Measurements from ENCODE around the gene MYOF. TPM values are rescaled to one million over a fixed set of nuclear protein-coding genes. Genes with fewer than 3 reads are reported as not detected.

Gene MYOF
- total RNA-seq, 4 donors from 2014 or later: 4.1 to 10.3 (median 6.3) TPM

DNA sequence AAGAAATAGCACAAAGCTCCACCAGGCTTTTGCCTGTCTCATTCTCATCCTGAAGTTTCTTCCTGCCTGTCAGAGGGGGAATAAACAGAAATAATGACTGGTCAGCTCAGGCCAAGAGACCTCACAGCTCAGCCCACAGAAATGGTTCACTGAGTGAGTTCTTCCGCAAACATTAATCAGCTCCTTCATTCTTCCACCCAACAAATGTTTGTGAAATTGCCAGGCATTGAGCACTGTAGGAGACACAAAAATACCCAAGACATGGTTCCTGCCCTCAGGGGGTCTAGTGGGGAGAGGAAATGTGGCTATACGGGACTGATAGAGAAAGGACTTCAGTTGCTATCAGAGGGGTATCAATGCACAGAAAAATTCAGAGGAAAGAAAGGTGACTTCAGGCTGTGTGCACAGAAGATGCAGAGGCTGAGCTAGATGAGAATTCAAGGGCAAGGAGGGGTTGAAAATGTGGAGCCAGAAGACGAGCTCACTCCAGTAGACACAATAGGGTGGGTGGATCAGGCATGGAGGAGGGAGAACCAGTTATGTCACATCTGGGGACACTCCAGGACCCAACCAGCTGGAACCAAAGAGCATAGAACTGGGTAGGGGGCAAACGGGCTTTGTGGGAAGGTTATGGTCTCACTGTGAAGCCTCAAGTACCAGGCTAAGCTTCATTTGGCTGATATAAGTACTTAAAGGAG lies 20.9 kb downstream of the MYOF start:
- intact Hi-C loops (cut with DNase I; ENCODE audit: low total_unique reads) (loop anchor here (2.0 kb wide), 1 partner anchor 16 kb away; no protein-coding TSS in a partner anchor), in situ Hi-C loops (cut with MboI; ENCODE audit: low sequenced_read_pairs in 4 of 4) (no loop called here)
- DNase-seq (no peak), ATAC-seq (no peak)
- Histone ChIP-seq H3K4me1 (peaks cover 20 to 31% of the 10 kb centered on the region in 2 donors), H3K27ac (peak overlapping the region; percentile 33 to 61 (median 44)), H3K36me3 (no peaks in the 10 kb centered on the region), H3K9me3 (no peaks in the 10 kb centered on the region), H3K4me3 (no peak overlapping the region), H3K27me3 (peaks cover 0 to 6% (median 0%) of the 10 kb centered on the region in 3 donors)
- no peak for TF ChIP-seq POLR2A (IDR thresholded peaks at IDR 0.05)
- TF ChIP-seq CTCF (IDR thresholded peaks at IDR 0.05 in 4 of 5, conservative IDR thresholded peaks at IDR 0.05 in 1 of 5): no peak

- peaks cover 13 to 16% of the 10 kb centered on the region in 2 donors for H3K4me1 ChIP-seq
- peaks cover 0 to 6% (median 0%) of the 10 kb centered on the region in 3 donors for H3K27me3 ChIP-seq
- H3K36me3 ChIP-seq: no peaks in the 10 kb centered on the region
- H3K27ac ChIP-seq: peak overlapping the region; percentile 60 to 73 (median 70)
- H3K4me3 ChIP-seq: no peak overlapping the region
- ATAC-seq (no peak), DNase-seq (no peak)
- no peaks in the 10 kb centered on the region for H3K9me3 ChIP-seq
- intact Hi-C loops (cut with DNase I; ENCODE audit: low total_unique reads): no loop called here
- in situ Hi-C loops (cut with MboI; ENCODE audit: low sequenced_read_pairs in 4 of 4): no loop called here
- no peak for TF ChIP-seq CTCF (IDR thresholded peaks at IDR 0.05 in 4 of 5, conservative IDR thresholded peaks at IDR 0.05 in 1 of 5)
- TF ChIP-seq POLR2A (IDR thresholded peaks at IDR 0.05): no peak
Observed at GRCh38 chr10:93459466-93459865, 22.7 kb downstream of the MYOF start.

- in situ Hi-C loops (cut with MboI; ENCODE audit: low sequenced_read_pairs in 4 of 4): no loop called here
- ATAC-seq: peak; percentile 88 to 91
Observed at GRCh38 chr10:93458821-93459257, 23.3 kb downstream of the MYOF start.

GRCh38 chr10:93457511-93457910 lies 24.6 kb downstream of the MYOF start:
- ATAC-seq (no peak), DNase-seq (no peak)
- no peaks in the 10 kb centered on the region for H3K9me3 ChIP-seq
- H3K27ac ChIP-seq: peak overlapping the region in 2 of 4 donors; percentile 60 to 73
- intact Hi-C loops (cut with DNase I; ENCODE audit: low total_unique reads) (no loop called here), in situ Hi-C loops (cut with MboI; ENCODE audit: low sequenced_read_pairs in 4 of 4) (no loop called here)
- peaks cover 0 to 6% (median 0%) of the 10 kb centered on the region in 3 donors for H3K27me3 ChIP-seq
- no peaks in the 10 kb centered on the region for H3K36me3 ChIP-seq
- TF ChIP-seq POLR2A (IDR thresholded peaks at IDR 0.05): no peak
- no peak overlapping the region for H3K4me3 ChIP-seq
- peaks cover 6 to 8% of the 10 kb centered on the region in 2 donors for H3K4me1 ChIP-seq

More at GRCh38 chr10:93458821-93459257, 23.3 kb downstream of the MYOF start:
- H3K27ac ChIP-seq: peak overlapping the region; percentile 60 to 73 (median 70)
- no peaks in the 10 kb centered on the region for H3K36me3 ChIP-seq
- intact Hi-C loops (cut with DNase I; ENCODE audit: low total_unique reads): no loop called here
- no peaks in the 10 kb centered on the region for H3K9me3 ChIP-seq
- peaks cover 0 to 6% (median 0%) of the 10 kb centered on the region in 3 donors for H3K27me3 ChIP-seq
- DNase-seq: peak; percentile 47 to 74
- H3K4me1 ChIP-seq: peaks cover 9 to 10% of the 10 kb centered on the region in 2 donors
- no peak overlapping the region for H3K4me3 ChIP-seq
- no peak for TF ChIP-seq CTCF (IDR thresholded peaks at IDR 0.05 in 4 of 5, conservative IDR thresholded peaks at IDR 0.05 in 1 of 5)
- TF ChIP-seq POLR2A (IDR thresholded peaks at IDR 0.05): no peak

- no peak for ATAC-seq
- no peak for DNase-seq
- no peaks in the 10 kb centered on the region for H3K9me3 ChIP-seq
- H3K36me3 ChIP-seq: no peaks in the 10 kb centered on the region
- no peak overlapping the region for H3K4me3 ChIP-seq
- in situ Hi-C loops (cut with MboI; ENCODE audit: low sequenced_read_pairs in 4 of 4): no loop called here
- H3K4me1 ChIP-seq: peaks cover 6 to 8% of the 10 kb centered on the region in 2 donors
- intact Hi-C loops (cut with DNase I; ENCODE audit: low total_unique reads): no loop called here
- no peak overlapping the region for H3K27ac ChIP-seq
- no peak for TF ChIP-seq CTCF (IDR thresholded peaks at IDR 0.05 in 4 of 5, conservative IDR thresholded peaks at IDR 0.05 in 1 of 5)
- TF ChIP-seq POLR2A (IDR thresholded peaks at IDR 0.05): no peak
- peaks cover 0 to 6% (median 0%) of the 10 kb centered on the region in 3 donors for H3K27me3 ChIP-seq
Observed at GRCh38 chr10:93456480-93456879, 25.7 kb downstream of the MYOF start.
